ENCODE results near the gene ZNF638. TPM values are rescaled to one million over a fixed set of nuclear protein-coding genes. Genes with fewer than 3 reads are reported as not detected.

ZNF638 gene
- total RNA-seq, 3 donors from 2014 or later (not counting 1 experiment from before 2014, with no cell fraction given) = 104 to 126 (median 113) TPM

- H3K4me3 Mint-ChIP-seq = no peak overlapping the region
- intact Hi-C loops (cut with micrococcal nuclease) = no loop called here
- H3K27ac Mint-ChIP-seq = peak overlapping the region; percentile 5 to 16
- peaks cover 46% of the 10 kb centered on the region for H3K36me3 ChIP-seq (ENCODE audit: control insufficient read depth, insufficient read depth, low read length)
- TF ChIP-seq CTCF (IDR thresholded peaks at IDR 0.05) = no peak
- DNase-seq (no peak), ATAC-seq (no peak)
- 100% methylated on average over 2 of the region's 2 CpGs for WGBS (ENCODE audit: insufficient coverage)
- H3K36me3 Mint-ChIP-seq = peaks cover 28% of the 10 kb centered on the region
- H3K27me3 Mint-ChIP-seq (ENCODE audit: low read depth in 2 of 2) = no peaks in the 10 kb centered on the region
- H3K27ac ChIP-seq (ENCODE audit: low read length) = no peak overlapping the region
- peaks cover 5% of the 10 kb centered on the region in 2 donors for H3K4me1 Mint-ChIP-seq
- no peak overlapping the region for H3K4me3 ChIP-seq (ENCODE audit: low read length)
- H3K9me3 Mint-ChIP-seq = no peaks in the 10 kb centered on the region
- no peaks in the 10 kb centered on the region for H3K27me3 ChIP-seq (ENCODE audit: control insufficient read depth, insufficient read depth, low read length)
- H3K9me3 ChIP-seq (ENCODE audit: control insufficient read depth, insufficient read depth, low read length) = no peaks in the 10 kb centered on the region
- no peaks in the 10 kb centered on the region for H3K4me1 ChIP-seq (ENCODE audit: control insufficient read depth, insufficient read depth, low read length)
Measured at GRCh38 chr2:71422786-71423185, 91.2 kb downstream of the ZNF638 start.

- Histone ChIP-seq H3K9me3 (ENCODE audit: control insufficient read depth, insufficient read depth, low read length) (no peaks in the 10 kb centered on the region), H3K27ac (ENCODE audit: low read length) (no peak overlapping the region), H3K36me3 (ENCODE audit: control insufficient read depth, insufficient read depth, low read length) (peaks cover 54% of the 10 kb centered on the region), H3K27me3 (ENCODE audit: control insufficient read depth, insufficient read depth, low read length) (no peaks in the 10 kb centered on the region), H3K4me1 (ENCODE audit: control insufficient read depth, insufficient read depth, low read length) (no peaks in the 10 kb centered on the region), H3K4me3 (ENCODE audit: low read length) (no peak overlapping the region)
- DNase-seq (no peak), ATAC-seq (no peak)
- Mint-ChIP-seq H3K9me3 (no peaks in the 10 kb centered on the region), H3K27ac (peak overlapping the region in 1 of 2 donors; percentile 5), H3K4me3 (no peak overlapping the region), H3K4me1 (peaks cover 5% of the 10 kb centered on the region in 2 donors), H3K36me3 (peaks cover 28% of the 10 kb centered on the region), H3K27me3 (ENCODE audit: low read depth in 2 of 2) (no peaks in the 10 kb centered on the region)
- intact Hi-C loops (cut with micrococcal nuclease) = no loop called here
- no peak for TF ChIP-seq CTCF (IDR thresholded peaks at IDR 0.05)
- WGBS (ENCODE audit: insufficient coverage) = 100% methylated on average over 1 of the region's 3 CpGs
Measured at GRCh38 chr2:71423817-71424420, 92.3 kb downstream of the ZNF638 start.

- Histone ChIP-seq H3K9me3 (ENCODE audit: control insufficient read depth, insufficient read depth, low read length) (no peaks in the 10 kb centered on the region), H3K4me1 (ENCODE audit: control insufficient read depth, insufficient read depth, low read length) (no peaks in the 10 kb centered on the region), H3K4me3 (ENCODE audit: low read length) (no peak overlapping the region), H3K27me3 (ENCODE audit: control insufficient read depth, insufficient read depth, low read length) (no peaks in the 10 kb centered on the region), H3K36me3 (ENCODE audit: control insufficient read depth, insufficient read depth, low read length) (peaks cover 69% of the 10 kb centered on the region), H3K27ac (ENCODE audit: low read length) (no peak overlapping the region)
- Mint-ChIP-seq H3K27ac (peak overlapping the region in 1 of 2 donors; percentile 15), H3K4me1 (peaks cover 0 to 5% of the 10 kb centered on the region in 2 donors), H3K27me3 (ENCODE audit: low read depth in 2 of 2) (no peaks in the 10 kb centered on the region), H3K9me3 (no peaks in the 10 kb centered on the region), H3K36me3 (peaks cover 34% of the 10 kb centered on the region), H3K4me3 (no peak overlapping the region)
- intact Hi-C loops (cut with micrococcal nuclease) = no loop called here
- 100% methylated on average over 1 of the region's 2 CpGs for WGBS (ENCODE audit: insufficient coverage)
- TF ChIP-seq CTCF (IDR thresholded peaks at IDR 0.05) = no peak
- ATAC-seq = no peak
- no peak for DNase-seq
Measured at GRCh38 chr2:71426721-71427120, 95.1 kb downstream of the ZNF638 start.

Measured in natural killer cell (primary cell).